Endodermal cell (in vitro differentiated cells): ENCODE measurements around the gene USF1. TPM values are rescaled to one million over a fixed set of nuclear protein-coding genes. Genes with fewer than 3 reads are reported as not detected.
A peak's percentile ranks its signal among the peaks of the same experiment; 100 is the strongest.
"Not testable (repeated sequence)": the region's sequence is repeated elsewhere in the genome, so short reads cannot be mapped to it uniquely, and the experiment has no call there.

Experiments used
- DNase-seq: peaks from one replicate; pipeline ENCODE4 v3.0.0-alpha.2; 2017
- H3K27ac ChIP-seq: 2 replicates; pipeline ENCODE4 v1.5.1; 2013; ENCODE audit warnings: mild to moderate bottlenecking, low read depth, low read length, moderate library complexity
- H3K27me3 ChIP-seq: 2 replicates; pipeline ENCODE4 v1.6.1; 2013; ENCODE audit warnings: mild to moderate bottlenecking, low read length, moderate library complexity; ENCODE audit not compliant: insufficient read depth, control insufficient read depth, poor library complexity, severe bottlenecking
- H3K36me3 ChIP-seq: 2 replicates; pipeline ENCODE4 v1.7.0; 2013; ENCODE audit warnings: mild to moderate bottlenecking, low read length, moderate library complexity; ENCODE audit not compliant: control insufficient read depth, insufficient read depth
- H3K4me1 ChIP-seq: one replicate; pipeline ENCODE4 v1.7.0; 2013; ENCODE audit warnings: low read length; ENCODE audit not compliant: control insufficient read depth, insufficient read depth
- H3K4me3 ChIP-seq: 2 replicates; pipeline ENCODE4 v1.5.1; 2013; ENCODE audit warnings: mild to moderate bottlenecking, low read length, moderate library complexity
- H3K9ac ChIP-seq: 2 replicates; pipeline ENCODE4 v1.6.1; 2013; ENCODE audit warnings: mild to moderate bottlenecking, low read length, moderate library complexity; ENCODE audit not compliant: poor library complexity, severe bottlenecking; ENCODE audit errors: extremely low read depth
- H3K9me3 ChIP-seq: 2 replicates; pipeline ENCODE4 v1.6.1; 2013; ENCODE audit warnings: mild to moderate bottlenecking, low read length, moderate library complexity; ENCODE audit not compliant: control insufficient read depth
- H3K27ac Mint-ChIP-seq: 2 replicates; pipeline ENCODE4 v1.8.0; 2020; ENCODE audit warnings: mixed read lengths
- H3K27me3 Mint-ChIP-seq: 2 replicates; pipeline ENCODE4 v1.8.0; 2021; ENCODE audit warnings: mild to moderate bottlenecking, mixed read lengths; ENCODE audit not compliant: insufficient read depth
- H3K36me3 Mint-ChIP-seq: 2 replicates; pipeline ENCODE4 v1.8.0; 2020; ENCODE audit warnings: low read depth, mixed read lengths
- H3K4me1 Mint-ChIP-seq: 2 replicates; pipeline ENCODE4 v1.8.0; 2020; ENCODE audit warnings: mixed read lengths
- H3K4me3 Mint-ChIP-seq: 2 replicates; pipeline ENCODE4 v1.8.0; 2020; ENCODE audit warnings: mild to moderate bottlenecking, moderate library complexity, mixed read lengths
- H3K9me3 Mint-ChIP-seq: 2 replicates; pipeline ENCODE4 v1.8.0; 2020; ENCODE audit warnings: mild to moderate bottlenecking, mixed read lengths
- CTCF ChIP-seq: fragments of 200-600 bp; sonication (generic); conservative IDR thresholded peaks from 2 replicates; pipeline ENCODE4 v1.5.0; 2021; ENCODE audit warnings: antibody characterized with exemption, mild to moderate bottlenecking
- WGBS, 2 experiments: methylation state at CpG; one replicate each; pipeline versions ENCODE4 v1.1.5 to v1.1.7; 2013; ENCODE audit warnings: missing lambda C conversion rate in 2 of 2, mixed read lengths in 1 of 2; ENCODE audit not compliant: insufficient coverage in 1 of 2, insufficient read length in 1 of 2; 5-methylcytosine and 5-hydroxymethylcytosine counted together
- total RNA-seq, 2 donors: library from RNA; stranded (reverse); fragmentation: NEBNext Ultra II Directional in 1 of 2; extraction: Animal tissue kit (Norgen Biotek cat#: 25700) in 1 of 2; gene quantifications; 2 replicates in 1 of 2; 3 replicates in 1 of 2; pipeline ENCODE4 v1.2.1, GENCODE V29; 2021

The USF1 gene
- total RNA-seq, 2 donors from 2014 or later, result 55.5 to 57.3 TPM

- H3K27ac ChIP-seq, result peak within 1 kb of the TSS; percentile 63
- H3K4me1 ChIP-seq, result peaks cover 7% of the 10 kb centered on the region
- H3K36me3 Mint-ChIP-seq, result peaks cover 8% of the 10 kb centered on the region
- peak within 1 kb of the TSS; percentile 99 for H3K4me3 Mint-ChIP-seq
- H3K9ac ChIP-seq, result peak within 1 kb of the TSS; percentile 96
- H3K27ac Mint-ChIP-seq, result peak within 1 kb of the TSS; percentile 100
- peaks cover 40% of the 10 kb centered on the region for H3K4me1 Mint-ChIP-seq
- H3K9me3 Mint-ChIP-seq, result no peaks in the 10 kb centered on the region
- H3K27me3 Mint-ChIP-seq, result no peaks in the 10 kb centered on the region
- H3K4me3 ChIP-seq, result peak within 1 kb of the TSS; percentile 98
- H3K9me3 ChIP-seq, result no peaks in the 10 kb centered on the region
- TF ChIP-seq CTCF, result peak; percentile 63
- H3K27me3 ChIP-seq, result no peaks in the 10 kb centered on the region
- DNase-seq, result peak; percentile 89
- WGBS, 2 experiments, result 0% methylated on average over 21 to 36 of the region's 36 CpGs
- no peaks in the 10 kb centered on the region for H3K36me3 ChIP-seq
Measured at GRCh38 chr1:161020509-161021164, 25.1 kb downstream of the USF1 start, which contains the start of gene F11R. Gene F11R (minus strand): TSS chr1:161021152. CDS start chr1:161021073, 79 bp downstream.

GRCh38 chr1:161019751-161020495 is 25.9 kb downstream of the USF1 start:
- peak; percentile 67 for DNase-seq
- Mint-ChIP-seq H3K36me3 (peaks cover 11% of the 10 kb centered on the region), H3K4me3 (peak overlapping the region; percentile 99), H3K4me1 (peaks cover 40% of the 10 kb centered on the region), H3K27me3 (no peaks in the 10 kb centered on the region), H3K9me3 (no peaks in the 10 kb centered on the region), H3K27ac (peak overlapping the region; percentile 100)
- peak overlapping the region; percentile 96 for H3K9ac ChIP-seq
- WGBS, 2 experiments, result 0 to 5% methylated on average over 3 to 10 of the region's 10 CpGs
- peak overlapping the region; percentile 63 for H3K27ac ChIP-seq
- no peak for TF ChIP-seq CTCF
- H3K36me3 ChIP-seq, result no peaks in the 10 kb centered on the region
- H3K9me3 ChIP-seq, result no peaks in the 10 kb centered on the region
- H3K4me1 ChIP-seq, result peaks cover 7% of the 10 kb centered on the region
- peak overlapping the region; percentile 98 for H3K4me3 ChIP-seq
- no peaks in the 10 kb centered on the region for H3K27me3 ChIP-seq

- not testable (repeated sequence) for H3K9me3 Mint-ChIP-seq, H3K36me3 ChIP-seq, H3K27me3 Mint-ChIP-seq, H3K9me3 ChIP-seq, H3K4me1 ChIP-seq, H3K27me3 ChIP-seq, DNase-seq, H3K27ac ChIP-seq
- H3K36me3 Mint-ChIP-seq, result peaks cover 15% of the 10 kb centered on the region
- peak overlapping the region; percentile 96 for H3K9ac ChIP-seq
- H3K4me3 ChIP-seq, result peak overlapping the region; percentile 98
- peak overlapping the region; percentile 64 for H3K27ac Mint-ChIP-seq
- H3K4me3 Mint-ChIP-seq, result peak overlapping the region; percentile 99
- 90 to 93% methylated on average over 14 to 15 of the region's 15 CpGs for WGBS, 2 experiments
- H3K4me1 Mint-ChIP-seq, result peaks cover 41% of the 10 kb centered on the region
Measured at GRCh38 chr1:161019111-161019660, 26.6 kb downstream of the USF1 start.
